ENCODE measurements around the gene RTBDN.
"Not testable (repeated sequence)": the region's sequence is repeated elsewhere in the genome, so short reads cannot be mapped to it uniquely, and the experiment has no call there.

RTBDN gene

GRCh38 chr19:12837225-12837624, 2.8 kb upstream of the RTBDN start:
- H3K27ac ChIP-seq (ENCODE audit: low read length): no peak overlapping the region

GRCh38 chr19:12836529-12836863, 2.1 kb upstream of the RTBDN start:
- WGBS (ENCODE audit: insufficient coverage, insufficient read length): no CpG with 5 or more reads among the region's 6 CpGs
- no peaks in the 10 kb centered on the region for H3K27me3 ChIP-seq (ENCODE audit: control insufficient read depth, insufficient read depth, low read length)
- H3K9me3 ChIP-seq (ENCODE audit: control insufficient read depth, insufficient read depth, low read length): no peaks in the 10 kb centered on the region
- no peak overlapping the region for H3K4me3 ChIP-seq (ENCODE audit: low read length)
- H3K4me1 ChIP-seq (ENCODE audit: control insufficient read depth, insufficient read depth, low read length): peaks cover 2% of the 10 kb centered on the region
- H3K27ac ChIP-seq (ENCODE audit: low read length): no peak overlapping the region
- DNase-seq (ENCODE audit: low read depth, low spot score): no peak
- H3K36me3 ChIP-seq (ENCODE audit: control insufficient read depth, insufficient read depth, low read length): no peaks in the 10 kb centered on the region

More at GRCh38 chr19:12837225-12837624, 2.8 kb upstream of the RTBDN start:
- DNase-seq (ENCODE audit: low read depth, low spot score): no peak
- H3K9me3 ChIP-seq (ENCODE audit: control insufficient read depth, insufficient read depth, low read length): no peaks in the 10 kb centered on the region
- WGBS (ENCODE audit: insufficient coverage, insufficient read length): no CpG with 5 or more reads among the region's 4 CpGs
- peaks cover 2% of the 10 kb centered on the region for H3K4me1 ChIP-seq (ENCODE audit: control insufficient read depth, insufficient read depth, low read length)
- H3K36me3 ChIP-seq (ENCODE audit: control insufficient read depth, insufficient read depth, low read length): no peaks in the 10 kb centered on the region
- H3K4me3 ChIP-seq (ENCODE audit: low read length): no peak overlapping the region
- H3K27me3 ChIP-seq (ENCODE audit: control insufficient read depth, insufficient read depth, low read length): no peaks in the 10 kb centered on the region

GRCh38 chr19:12834976-12835757, 788 bp upstream of the RTBDN start:
- Histone ChIP-seq H3K9me3 (ENCODE audit: control insufficient read depth, insufficient read depth, low read length) (no peaks in the 10 kb centered on the region), H3K27ac (ENCODE audit: low read length) (no peak overlapping the region), H3K36me3 (ENCODE audit: control insufficient read depth, insufficient read depth, low read length) (no peaks in the 10 kb centered on the region), H3K4me1 (ENCODE audit: control insufficient read depth, insufficient read depth, low read length) (peaks cover 3% of the 10 kb centered on the region), H3K4me3 (ENCODE audit: low read length) (peak overlapping the region; percentile 89; the same call in 1 of the 2 replicates), H3K27me3 (ENCODE audit: control insufficient read depth, insufficient read depth, low read length) (no peaks in the 10 kb centered on the region)
- DNase-seq (ENCODE audit: low read depth, low spot score): no peak
- no CpG with 5 or more reads among the region's 39 CpGs for WGBS (ENCODE audit: insufficient coverage, insufficient read length)

DNA sequence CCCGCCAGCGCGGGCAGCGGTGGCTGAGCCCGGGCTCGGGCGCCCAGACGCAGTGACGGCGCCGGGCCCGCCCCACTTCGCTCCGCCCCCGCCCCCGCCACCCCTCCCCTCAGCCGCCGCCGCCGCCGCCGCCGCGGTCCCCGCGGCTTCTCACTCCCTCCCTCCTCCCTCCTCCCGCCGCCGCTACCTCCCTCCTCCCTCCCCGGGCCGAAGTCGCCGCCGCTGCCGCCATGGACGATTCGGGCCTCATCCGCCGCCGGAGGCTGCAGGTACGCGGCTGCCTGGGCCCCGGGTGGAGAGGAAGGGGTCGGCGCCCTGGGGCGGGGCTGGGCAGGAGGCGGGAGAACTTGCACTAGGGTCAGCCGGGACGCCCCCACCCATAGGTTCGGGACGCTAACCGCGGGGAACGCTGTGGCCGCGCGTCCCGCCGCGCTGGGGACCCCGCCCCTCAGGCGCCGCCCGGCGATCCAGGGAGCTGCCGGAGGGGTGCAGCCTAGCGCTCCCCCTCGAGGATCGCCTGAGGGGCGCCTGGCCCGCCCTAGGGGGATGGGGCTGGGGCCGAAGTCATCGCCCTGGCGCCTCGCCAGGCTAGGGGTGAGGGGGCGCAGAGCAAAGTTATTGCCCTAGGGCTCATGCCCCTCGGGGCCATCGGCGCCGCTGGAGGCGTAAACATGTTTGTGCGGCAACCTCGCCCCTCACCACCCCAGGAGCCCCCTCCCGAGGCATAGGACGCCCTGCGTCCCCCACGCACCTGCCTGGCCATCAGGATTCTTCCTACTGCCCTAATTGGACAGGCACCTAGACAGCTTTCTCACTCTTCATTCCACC, 427 bp downstream of the RTBDN start:
- Histone ChIP-seq H3K27me3 (ENCODE audit: control insufficient read depth, insufficient read depth, low read length) (no peaks in the 10 kb centered on the region), H3K27ac (ENCODE audit: low read length) (no peak overlapping the region), H3K4me1 (ENCODE audit: control insufficient read depth, insufficient read depth, low read length) (peaks cover 3% of the 10 kb centered on the region), H3K9me3 (ENCODE audit: control insufficient read depth, insufficient read depth, low read length) (no peaks in the 10 kb centered on the region), H3K4me3 (ENCODE audit: low read length) (peak overlapping the region; percentile 89), H3K36me3 (ENCODE audit: control insufficient read depth, insufficient read depth, low read length) (no peaks in the 10 kb centered on the region)
- no peak for DNase-seq (ENCODE audit: low read depth, low spot score)
- no CpG with 5 or more reads among the region's 87 CpGs for WGBS (ENCODE audit: insufficient coverage, insufficient read length)

DNA sequence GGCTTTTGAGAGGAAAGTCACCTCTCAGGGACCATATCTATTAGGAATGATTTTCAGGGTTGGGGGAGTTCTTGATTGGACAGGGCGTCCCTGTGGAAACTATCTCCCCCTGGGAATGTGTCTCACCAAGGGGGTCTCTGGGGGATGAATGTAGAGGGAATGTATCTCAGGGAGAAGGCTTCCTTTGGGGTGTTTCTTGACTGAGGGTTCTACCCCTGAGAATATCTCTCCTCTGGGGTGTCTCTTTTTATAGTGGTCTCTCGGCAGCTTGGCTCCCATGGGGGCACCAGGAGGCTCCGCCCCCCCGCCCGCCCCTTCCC, 1.0 kb downstream of the RTBDN start:
- Histone ChIP-seq H3K27me3 (ENCODE audit: control insufficient read depth, insufficient read depth, low read length) (no peaks in the 10 kb centered on the region), H3K27ac (ENCODE audit: low read length) (no peak overlapping the region), H3K36me3 (ENCODE audit: control insufficient read depth, insufficient read depth, low read length) (no peaks in the 10 kb centered on the region), H3K4me3 (ENCODE audit: low read length) (no peak overlapping the region), H3K9me3 (ENCODE audit: control insufficient read depth, insufficient read depth, low read length) (no peaks in the 10 kb centered on the region), H3K4me1 (ENCODE audit: control insufficient read depth, insufficient read depth, low read length) (peaks cover 3% of the 10 kb centered on the region)
- no CpG with 5 or more reads among the region's 5 CpGs for WGBS (ENCODE audit: insufficient coverage, insufficient read length)
- DNase-seq (ENCODE audit: low read depth, low spot score): no peak

- peaks cover 2% of the 10 kb centered on the region; the same call in 1 of the 2 replicates for H3K4me1 ChIP-seq (ENCODE audit: control insufficient read depth, insufficient read depth, low read length)
- no peaks in the 10 kb centered on the region for H3K36me3 ChIP-seq (ENCODE audit: control insufficient read depth, insufficient read depth, low read length)
- no peaks in the 10 kb centered on the region for H3K27me3 ChIP-seq (ENCODE audit: control insufficient read depth, insufficient read depth, low read length)
- no peaks in the 10 kb centered on the region for H3K9me3 ChIP-seq (ENCODE audit: control insufficient read depth, insufficient read depth, low read length)
- WGBS (ENCODE audit: insufficient coverage, insufficient read length): no CpG with 5 or more reads among the region's 23 CpGs
- no peak overlapping the region for H3K27ac ChIP-seq (ENCODE audit: low read length)
- H3K4me3 ChIP-seq (ENCODE audit: low read length): peak overlapping the region; percentile 25; the same call in 1 of the 2 replicates
- no peak for DNase-seq (ENCODE audit: low read depth, low spot score)
Observed at GRCh38 chr19:12828494-12828893, 5.9 kb downstream of the RTBDN start.

- WGBS (ENCODE audit: insufficient coverage, insufficient read length): no CpG with 5 or more reads among the region's 46 CpGs
- no peak overlapping the region for H3K27ac ChIP-seq (ENCODE audit: low read length)
- no peaks in the 10 kb centered on the region for H3K27me3 ChIP-seq (ENCODE audit: control insufficient read depth, insufficient read depth, low read length)
- no peaks in the 10 kb centered on the region for H3K9me3 ChIP-seq (ENCODE audit: control insufficient read depth, insufficient read depth, low read length)
- DNase-seq (ENCODE audit: low read depth, low spot score): no peak
- peaks cover 2% of the 10 kb centered on the region; the same call in 1 of the 2 replicates for H3K4me1 ChIP-seq (ENCODE audit: control insufficient read depth, insufficient read depth, low read length)
- no peaks in the 10 kb centered on the region for H3K36me3 ChIP-seq (ENCODE audit: control insufficient read depth, insufficient read depth, low read length)
- peak overlapping the region; percentile 33; the same call in 1 of the 2 replicates for H3K4me3 ChIP-seq (ENCODE audit: low read length)
Observed at GRCh38 chr19:12825254-12826131, 8.9 kb downstream of the RTBDN start.

- no CpG with 5 or more reads among the region's 2 CpGs for WGBS (ENCODE audit: insufficient coverage, insufficient read length)
- Histone ChIP-seq H3K27ac (ENCODE audit: low read length) (no peak overlapping the region), H3K4me3 (ENCODE audit: low read length) (no peak overlapping the region), H3K27me3 (ENCODE audit: control insufficient read depth, insufficient read depth, low read length) (no peaks in the 10 kb centered on the region), H3K9me3 (ENCODE audit: control insufficient read depth, insufficient read depth, low read length) (no peaks in the 10 kb centered on the region), H3K36me3 (ENCODE audit: control insufficient read depth, insufficient read depth, low read length) (no peaks in the 10 kb centered on the region), H3K4me1 (ENCODE audit: control insufficient read depth, insufficient read depth, low read length) (no peaks in the 10 kb centered on the region)
- no peak for DNase-seq (ENCODE audit: low read depth, low spot score)
Observed at GRCh38 chr19:12821761-12822160, 12.6 kb downstream of the RTBDN start.

- not testable (repeated sequence) for H3K27me3 ChIP-seq (ENCODE audit: control insufficient read depth, insufficient read depth, low read length); DNase-seq (ENCODE audit: low read depth, low spot score); H3K27ac ChIP-seq (ENCODE audit: low read length); H3K36me3 ChIP-seq (ENCODE audit: control insufficient read depth, insufficient read depth, low read length); H3K4me1 ChIP-seq (ENCODE audit: control insufficient read depth, insufficient read depth, low read length); H3K4me3 ChIP-seq (ENCODE audit: low read length); H3K9me3 ChIP-seq (ENCODE audit: control insufficient read depth, insufficient read depth, low read length)
- no CpG with 5 or more reads among the region's 11 CpGs for WGBS (ENCODE audit: insufficient coverage, insufficient read length)
Observed at GRCh38 chr19:12817810-12818209, 16.6 kb downstream of the RTBDN start.

GRCh38 chr19:12817188-12817587, 17.2 kb downstream of the RTBDN start:
- not testable (repeated sequence) for H3K9me3 ChIP-seq (ENCODE audit: control insufficient read depth, insufficient read depth, low read length); H3K4me1 ChIP-seq (ENCODE audit: control insufficient read depth, insufficient read depth, low read length); H3K27ac ChIP-seq (ENCODE audit: low read length); H3K27me3 ChIP-seq (ENCODE audit: control insufficient read depth, insufficient read depth, low read length); H3K4me3 ChIP-seq (ENCODE audit: low read length); DNase-seq (ENCODE audit: low read depth, low spot score); H3K36me3 ChIP-seq (ENCODE audit: control insufficient read depth, insufficient read depth, low read length)
- no CpG with 5 or more reads among the region's 6 CpGs for WGBS (ENCODE audit: insufficient coverage, insufficient read length)
